Amygdala (tissue), 56 donors: ENCODE measurements around the gene MTTP.

Experiments used
- DNase-seq, 56 donors: peaks; one replicate each; lab custom pipeline; 2025; lab: John Stamatoyannopoulos, UW

Gene MTTP

DNA sequence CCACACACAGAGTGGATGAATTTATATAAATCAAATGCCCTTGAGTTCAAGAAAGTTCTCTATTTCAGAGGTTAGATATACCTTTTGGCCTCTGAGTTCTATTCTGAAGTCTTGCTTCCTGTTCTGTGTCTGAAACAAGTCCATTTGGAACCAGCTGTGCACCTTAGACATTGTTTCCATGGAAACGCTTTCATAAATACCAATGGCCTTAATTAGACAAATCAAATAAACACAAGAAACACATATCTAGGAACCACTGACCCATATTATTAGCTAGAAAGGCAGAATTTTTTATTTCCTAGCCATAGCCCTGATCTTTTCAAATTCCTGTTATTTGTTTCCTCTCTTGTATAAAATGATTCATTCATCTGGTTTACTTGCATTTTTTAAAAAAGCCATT is 91.4 kb downstream of the MTTP start:
- no peak for DNase-seq

DNA sequence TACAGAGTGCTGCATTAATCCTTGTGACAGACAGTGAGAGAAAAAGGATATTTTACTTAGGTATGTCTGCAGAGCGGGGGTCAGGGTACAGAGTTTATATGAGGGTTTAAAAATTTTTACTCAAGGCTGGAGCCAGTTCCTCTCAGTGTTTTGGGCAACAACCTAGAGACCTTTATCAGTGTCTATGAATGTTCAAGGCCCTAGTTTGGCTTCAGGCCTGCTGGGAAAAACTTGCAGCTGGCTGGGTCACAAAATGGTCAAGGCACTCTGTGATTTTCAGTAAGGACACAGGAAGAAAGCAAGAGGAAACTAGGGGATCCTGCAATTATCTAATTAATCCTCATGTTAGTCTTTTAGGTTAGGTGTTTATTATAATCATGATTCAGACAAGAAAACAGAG is 93.8 kb downstream of the MTTP start:
- no peak for DNase-seq

DNA sequence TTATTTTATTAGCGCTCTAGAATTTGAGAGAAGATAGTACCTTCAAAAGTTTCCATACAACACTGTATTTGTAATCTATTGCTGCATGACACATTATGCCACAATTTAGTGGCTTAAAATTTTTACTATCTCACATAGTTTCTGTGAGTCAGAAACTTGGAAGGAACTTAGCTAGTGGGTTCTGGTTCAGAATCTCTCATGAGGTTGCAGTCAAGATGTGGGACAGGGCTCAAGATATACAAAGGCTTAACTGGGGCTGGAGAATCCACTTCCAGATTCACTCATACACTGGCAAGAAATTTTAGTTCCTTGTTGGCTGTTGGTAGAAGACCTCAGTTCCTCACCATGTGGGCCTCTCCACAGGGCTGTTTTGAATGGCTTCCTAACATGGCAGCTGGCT is 94.5 kb downstream of the MTTP start:
- no peak for DNase-seq

DNA sequence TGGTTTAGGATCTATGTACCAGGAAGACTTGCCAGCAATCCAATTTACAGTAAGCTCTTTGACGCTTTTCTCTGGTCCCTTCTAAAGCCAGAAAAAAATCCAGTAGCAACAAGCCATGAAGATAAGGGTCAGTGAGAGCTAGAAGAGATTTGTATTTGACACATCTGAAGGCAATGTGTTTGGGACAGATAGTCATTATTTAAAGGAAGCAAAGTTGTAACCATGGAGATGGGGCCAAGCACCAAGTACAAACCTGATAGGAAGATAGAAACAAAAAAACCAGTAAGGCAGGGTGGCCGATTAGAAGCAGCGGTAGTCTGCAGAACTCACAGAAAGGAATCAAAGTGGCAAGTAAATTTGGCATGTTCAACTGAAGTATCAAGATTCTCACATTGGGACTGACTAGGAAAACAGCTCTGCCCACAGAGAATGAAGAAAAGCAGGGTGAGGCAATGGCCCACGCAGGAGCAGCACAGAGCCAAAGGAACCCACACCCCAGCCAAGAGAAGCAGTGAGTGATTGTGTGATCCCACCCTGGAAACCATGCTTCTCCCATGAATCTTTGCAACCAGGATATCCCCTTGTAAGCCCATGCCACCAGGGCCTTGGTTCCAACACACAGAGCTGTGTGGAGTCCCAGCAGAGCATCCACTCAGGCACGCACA is 95.9 kb downstream of the MTTP start:
- no peak for DNase-seq
